Measurements from ENCODE around the gene ATP2B1. TPM values are rescaled to one million over a fixed set of nuclear protein-coding genes. Genes with fewer than 3 reads are reported as not detected.

ATP2B1 gene
- total RNA-seq, 2 experiments from 2014 or later = 25.3 to 26.5 TPM

GRCh38 chr12:89603678-89604077, 105.0 kb downstream of the ATP2B1 start:
- ChIA-PET CTCF (interaction anchor here (1.3 kb wide), 1 partner anchor 61 kb away, joined by 4 read pairs; no protein-coding TSS in a partner anchor), POLR2A (no interaction called here)
- Mint-ChIP-seq H3K27me3 (ENCODE audit: low read depth) (no peaks in the 10 kb centered on the region), H3K4me1 (ENCODE audit: low read depth) (peaks cover under 1% of the 10 kb centered on the region), H3K9me3 (ENCODE audit: insufficient read depth) (no peaks in the 10 kb centered on the region), H3K27ac (no peak overlapping the region), H3K4me3 (no peak overlapping the region), H3K36me3 (ENCODE audit: low read depth) (peaks cover 45% of the 10 kb centered on the region)
- no peak for DNase-seq
- ATAC-seq = no peak

- no peak for ATAC-seq
- H3K4me3 Mint-ChIP-seq = no peak overlapping the region
- no peak overlapping the region for H3K27ac Mint-ChIP-seq
- ChIA-PET CTCF (interaction anchor here (0.7 to 1.6 kb wide), 3 partner anchors 20 to 111 kb away, joined by 3 to 4 read pairs (median 3); partner anchors contain the start of gene ATP2B1), POLR2A (interaction anchor here (0.5 kb wide), 1 partner anchor 701 kb away, joined by 3 read pairs; no protein-coding TSS in a partner anchor)
- peaks cover 12% of the 10 kb centered on the region for H3K4me1 Mint-ChIP-seq (ENCODE audit: low read depth)
- peaks cover 50% of the 10 kb centered on the region for H3K36me3 Mint-ChIP-seq (ENCODE audit: low read depth)
- H3K27me3 Mint-ChIP-seq (ENCODE audit: low read depth) = no peaks in the 10 kb centered on the region
- DNase-seq = no peak
- H3K9me3 Mint-ChIP-seq (ENCODE audit: insufficient read depth) = no peaks in the 10 kb centered on the region
Measured at GRCh38 chr12:89597770-89598169, 110.9 kb downstream of the ATP2B1 start.

- DNase-seq (no peak), ATAC-seq (no peak)
- POLR2A ChIA-PET = no interaction called here
- H3K36me3 Mint-ChIP-seq (ENCODE audit: low read depth) = peaks cover 51% of the 10 kb centered on the region
- H3K27ac Mint-ChIP-seq = no peak overlapping the region
- H3K4me3 Mint-ChIP-seq = no peak overlapping the region
- H3K9me3 Mint-ChIP-seq (ENCODE audit: insufficient read depth) = no peaks in the 10 kb centered on the region
- no peaks in the 10 kb centered on the region for H3K27me3 Mint-ChIP-seq (ENCODE audit: low read depth)
- peaks cover 12% of the 10 kb centered on the region for H3K4me1 Mint-ChIP-seq (ENCODE audit: low read depth)
- CTCF ChIA-PET = interaction anchor here (0.7 kb wide), 1 partner anchor 112 kb away, joined by 3 read pairs; the partner anchor contains the start of gene ATP2B1
Measured at GRCh38 chr12:89597210-89597609, 111.4 kb downstream of the ATP2B1 start.

- CTCF ChIA-PET = no interaction called here
- ATAC-seq (no peak), DNase-seq (no peak)
- POLR2A ChIA-PET = interaction anchor here (0.7 kb wide), 1 partner anchor 717 kb away, joined by 3 read pairs; no protein-coding TSS in a partner anchor
- Mint-ChIP-seq H3K27ac (no peak overlapping the region), H3K4me1 (ENCODE audit: low read depth) (peaks cover 12% of the 10 kb centered on the region), H3K27me3 (ENCODE audit: low read depth) (no peaks in the 10 kb centered on the region), H3K36me3 (ENCODE audit: low read depth) (peaks cover 57% of the 10 kb centered on the region), H3K9me3 (ENCODE audit: insufficient read depth) (no peaks in the 10 kb centered on the region), H3K4me3 (no peak overlapping the region)
Measured at GRCh38 chr12:89593873-89594272, 114.8 kb downstream of the ATP2B1 start.

- peaks cover 6% of the 10 kb centered on the region for H3K4me1 Mint-ChIP-seq (ENCODE audit: low read depth)
- ATAC-seq = no peak
- CTCF ChIA-PET = no interaction called here
- H3K9me3 Mint-ChIP-seq (ENCODE audit: insufficient read depth) = no peaks in the 10 kb centered on the region
- DNase-seq = no peak
- no peak overlapping the region for H3K4me3 Mint-ChIP-seq
- H3K27ac Mint-ChIP-seq = no peak overlapping the region
- POLR2A ChIA-PET = no interaction called here
- no peaks in the 10 kb centered on the region for H3K27me3 Mint-ChIP-seq (ENCODE audit: low read depth)
- peaks cover 51% of the 10 kb centered on the region for H3K36me3 Mint-ChIP-seq (ENCODE audit: low read depth)
Measured at GRCh38 chr12:89593233-89593632, 115.4 kb downstream of the ATP2B1 start.

- H3K27me3 Mint-ChIP-seq (ENCODE audit: low read depth) = no peaks in the 10 kb centered on the region
- ChIA-PET CTCF (no interaction called here), POLR2A (no interaction called here)
- no peak for DNase-seq
- H3K4me3 Mint-ChIP-seq = no peak overlapping the region
- H3K9me3 Mint-ChIP-seq (ENCODE audit: insufficient read depth) = no peaks in the 10 kb centered on the region
- H3K36me3 Mint-ChIP-seq (ENCODE audit: low read depth) = peaks cover 41% of the 10 kb centered on the region
- no peaks in the 10 kb centered on the region for H3K4me1 Mint-ChIP-seq (ENCODE audit: low read depth)
- ATAC-seq = no peak
- no peak overlapping the region for H3K27ac Mint-ChIP-seq
Measured at GRCh38 chr12:89589753-89590152, 118.9 kb downstream of the ATP2B1 start.

GRCh38 chr12:89578499-89578898, 130.1 kb downstream of the ATP2B1 start:
- H3K27me3 Mint-ChIP-seq (ENCODE audit: low read depth) = no peaks in the 10 kb centered on the region
- H3K9me3 Mint-ChIP-seq (ENCODE audit: insufficient read depth) = no peaks in the 10 kb centered on the region
- ATAC-seq (no peak), DNase-seq (no peak)
- CTCF ChIA-PET = no interaction called here
- POLR2A ChIA-PET = no interaction called here
- H3K4me3 Mint-ChIP-seq = no peak overlapping the region
- H3K27ac Mint-ChIP-seq = no peak overlapping the region
- peaks cover 5% of the 10 kb centered on the region for H3K36me3 Mint-ChIP-seq (ENCODE audit: low read depth)
- H3K4me1 Mint-ChIP-seq (ENCODE audit: low read depth) = no peaks in the 10 kb centered on the region

- H3K9me3 Mint-ChIP-seq (ENCODE audit: insufficient read depth) = no peaks in the 10 kb centered on the region
- ChIA-PET POLR2A (no interaction called here), CTCF (interaction anchor here (0.9 kb wide), 1 partner anchor 545 kb away, joined by 3 read pairs; no protein-coding TSS in a partner anchor)
- ATAC-seq (no peak), DNase-seq (no peak)
- no peaks in the 10 kb centered on the region for H3K4me1 Mint-ChIP-seq (ENCODE audit: low read depth)
- no peaks in the 10 kb centered on the region for H3K36me3 Mint-ChIP-seq (ENCODE audit: low read depth)
- H3K27me3 Mint-ChIP-seq (ENCODE audit: low read depth) = no peaks in the 10 kb centered on the region
- H3K4me3 Mint-ChIP-seq = no peak overlapping the region
- H3K27ac Mint-ChIP-seq = no peak overlapping the region
Measured at GRCh38 chr12:89576572-89577220, 131.9 kb downstream of the ATP2B1 start.

GRCh38 chr12:89575374-89575773, 133.3 kb downstream of the ATP2B1 start:
- H3K4me1 Mint-ChIP-seq (ENCODE audit: low read depth) = no peaks in the 10 kb centered on the region

GRCh38 chr12:89574736-89575208, 133.9 kb downstream of the ATP2B1 start:
- Mint-ChIP-seq H3K4me3 (no peak overlapping the region), H3K4me1 (ENCODE audit: low read depth) (no peaks in the 10 kb centered on the region), H3K27me3 (ENCODE audit: low read depth) (no peaks in the 10 kb centered on the region), H3K36me3 (ENCODE audit: low read depth) (no peaks in the 10 kb centered on the region), H3K9me3 (ENCODE audit: insufficient read depth) (no peaks in the 10 kb centered on the region), H3K27ac (no peak overlapping the region)
- no peak for ATAC-seq
- DNase-seq = no peak
- CTCF ChIA-PET = no interaction called here
- POLR2A ChIA-PET = no interaction called here

More at GRCh38 chr12:89575374-89575773, 133.3 kb downstream of the ATP2B1 start:
- H3K36me3 Mint-ChIP-seq (ENCODE audit: low read depth) = no peaks in the 10 kb centered on the region
- H3K4me3 Mint-ChIP-seq = no peak overlapping the region
- ChIA-PET POLR2A (no interaction called here), CTCF (no interaction called here)
- DNase-seq (no peak), ATAC-seq (no peak)
- H3K27me3 Mint-ChIP-seq (ENCODE audit: low read depth) = no peaks in the 10 kb centered on the region
- no peak overlapping the region for H3K27ac Mint-ChIP-seq
- H3K9me3 Mint-ChIP-seq (ENCODE audit: insufficient read depth) = no peaks in the 10 kb centered on the region

- POLR2A ChIA-PET = no interaction called here
- no peak overlapping the region for H3K4me3 Mint-ChIP-seq
- H3K4me1 Mint-ChIP-seq (ENCODE audit: low read depth) = no peaks in the 10 kb centered on the region
- no peaks in the 10 kb centered on the region for H3K9me3 Mint-ChIP-seq (ENCODE audit: insufficient read depth)
- H3K36me3 Mint-ChIP-seq (ENCODE audit: low read depth) = no peaks in the 10 kb centered on the region
- no peak overlapping the region for H3K27ac Mint-ChIP-seq
- DNase-seq (no peak), ATAC-seq (no peak)
- no peaks in the 10 kb centered on the region for H3K27me3 Mint-ChIP-seq (ENCODE audit: low read depth)
- CTCF ChIA-PET = no interaction called here
Measured at GRCh38 chr12:89573051-89573810, 135.4 kb downstream of the ATP2B1 start.

- DNase-seq (no peak), ATAC-seq (no peak)
- Mint-ChIP-seq H3K27me3 (ENCODE audit: low read depth) (no peaks in the 10 kb centered on the region), H3K4me1 (ENCODE audit: low read depth) (no peaks in the 10 kb centered on the region), H3K27ac (no peak overlapping the region), H3K9me3 (ENCODE audit: insufficient read depth) (no peaks in the 10 kb centered on the region), H3K4me3 (no peak overlapping the region), H3K36me3 (ENCODE audit: low read depth) (no peaks in the 10 kb centered on the region)
- CTCF ChIA-PET = no interaction called here
- POLR2A ChIA-PET = no interaction called here
Measured at GRCh38 chr12:89571491-89572195, 137.0 kb downstream of the ATP2B1 start.

Data from activated CD8-positive, alpha-beta T cell treated with anti-CD3 and anti-CD28 coated beads, Interleukin-2, amount 10 ng/mL, durations not matched to agents 7 days and 5 days (primary cell).